ENCODE data around the gene TMEM221.
A peak's percentile ranks its signal among the peaks of the same experiment; 100 is the strongest.

The TMEM221 gene

DNA sequence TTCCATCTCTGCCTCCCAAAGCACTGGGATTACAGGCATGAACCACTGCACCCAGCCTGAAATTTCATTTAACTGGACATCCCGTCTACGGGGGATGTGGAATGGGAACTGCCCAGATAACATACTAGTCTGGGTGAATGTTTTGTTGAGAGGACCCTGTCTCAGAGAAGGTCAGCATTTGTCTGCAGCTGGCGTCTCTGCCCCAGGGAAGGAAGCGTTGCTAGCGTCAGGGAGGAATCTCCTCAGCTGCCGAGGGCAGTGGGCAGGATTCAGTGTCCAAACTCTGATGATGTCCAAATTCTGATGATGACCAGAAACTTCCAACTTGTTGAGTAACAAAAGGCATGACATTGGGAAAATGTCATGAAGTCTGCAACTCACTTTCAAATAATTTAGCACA lies 9.1 kb upstream of the TMEM221 start:
- ChIA-PET CTCF (interaction anchor here (0.6 to 0.7 kb wide), 2 partner anchors 27 to 55 kb away, joined by 3 read pairs; no protein-coding TSS in a partner anchor), POLR2A (ENCODE audit: low non-redundant PET) (no interaction called here)
- no peak for DNase-seq (ENCODE audit: low spot score)
- H3K27ac ChIP-seq = no peak overlapping the region
- TF ChIP-seq, protein P1, sequence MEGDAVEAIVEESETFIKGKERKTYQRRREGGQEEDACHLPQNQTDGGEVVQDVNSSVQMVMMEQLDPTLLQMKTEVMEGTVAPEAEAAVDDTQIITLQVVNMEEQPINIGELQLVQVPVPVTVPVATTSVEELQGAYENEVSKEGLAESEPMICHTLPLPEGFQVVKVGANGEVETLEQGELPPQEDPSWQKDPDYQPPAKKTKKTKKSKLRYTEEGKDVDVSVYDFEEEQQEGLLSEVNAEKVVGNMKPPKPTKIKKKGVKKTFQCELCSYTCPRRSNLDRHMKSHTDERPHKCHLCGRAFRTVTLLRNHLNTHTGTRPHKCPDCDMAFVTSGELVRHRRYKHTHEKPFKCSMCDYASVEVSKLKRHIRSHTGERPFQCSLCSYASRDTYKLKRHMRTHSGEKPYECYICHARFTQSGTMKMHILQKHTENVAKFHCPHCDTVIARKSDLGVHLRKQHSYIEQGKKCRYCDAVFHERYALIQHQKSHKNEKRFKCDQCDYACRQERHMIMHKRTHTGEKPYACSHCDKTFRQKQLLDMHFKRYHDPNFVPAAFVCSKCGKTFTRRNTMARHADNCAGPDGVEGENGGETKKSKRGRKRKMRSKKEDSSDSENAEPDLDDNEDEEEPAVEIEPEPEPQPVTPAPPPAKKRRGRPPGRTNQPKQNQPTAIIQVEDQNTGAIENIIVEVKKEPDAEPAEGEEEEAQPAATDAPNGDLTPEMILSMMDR (conservative IDR thresholded peaks at IDR 0.05; ENCODE audit: low read depth) = no peak

DNA sequence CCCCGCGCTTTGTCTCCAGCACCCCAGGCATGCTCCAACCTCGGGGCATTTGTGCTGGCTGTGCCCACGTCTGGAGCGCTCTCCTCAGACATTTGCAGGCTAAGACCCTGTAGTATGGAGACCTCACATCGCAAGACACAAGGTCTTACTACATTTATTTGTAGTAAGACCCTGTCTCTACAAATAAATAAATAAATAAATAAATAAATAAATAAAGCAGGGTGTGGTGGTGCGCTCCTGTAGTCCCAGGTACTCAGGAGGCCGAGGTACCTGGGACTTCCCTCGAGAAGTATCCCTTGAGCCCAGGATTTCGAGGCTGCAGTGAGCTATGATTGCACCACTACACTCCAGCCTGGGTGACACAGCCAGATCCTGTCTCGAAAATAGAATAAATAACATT lies 7.7 kb upstream of the TMEM221 start:
- no peak for DNase-seq (ENCODE audit: low spot score)
- TF ChIP-seq, protein P1 (conservative IDR thresholded peaks at IDR 0.05; ENCODE audit: low read depth) = no peak
- ChIA-PET CTCF (no interaction called here), POLR2A (ENCODE audit: low non-redundant PET) (no interaction called here)
- no peak overlapping the region for H3K27ac ChIP-seq

DNA sequence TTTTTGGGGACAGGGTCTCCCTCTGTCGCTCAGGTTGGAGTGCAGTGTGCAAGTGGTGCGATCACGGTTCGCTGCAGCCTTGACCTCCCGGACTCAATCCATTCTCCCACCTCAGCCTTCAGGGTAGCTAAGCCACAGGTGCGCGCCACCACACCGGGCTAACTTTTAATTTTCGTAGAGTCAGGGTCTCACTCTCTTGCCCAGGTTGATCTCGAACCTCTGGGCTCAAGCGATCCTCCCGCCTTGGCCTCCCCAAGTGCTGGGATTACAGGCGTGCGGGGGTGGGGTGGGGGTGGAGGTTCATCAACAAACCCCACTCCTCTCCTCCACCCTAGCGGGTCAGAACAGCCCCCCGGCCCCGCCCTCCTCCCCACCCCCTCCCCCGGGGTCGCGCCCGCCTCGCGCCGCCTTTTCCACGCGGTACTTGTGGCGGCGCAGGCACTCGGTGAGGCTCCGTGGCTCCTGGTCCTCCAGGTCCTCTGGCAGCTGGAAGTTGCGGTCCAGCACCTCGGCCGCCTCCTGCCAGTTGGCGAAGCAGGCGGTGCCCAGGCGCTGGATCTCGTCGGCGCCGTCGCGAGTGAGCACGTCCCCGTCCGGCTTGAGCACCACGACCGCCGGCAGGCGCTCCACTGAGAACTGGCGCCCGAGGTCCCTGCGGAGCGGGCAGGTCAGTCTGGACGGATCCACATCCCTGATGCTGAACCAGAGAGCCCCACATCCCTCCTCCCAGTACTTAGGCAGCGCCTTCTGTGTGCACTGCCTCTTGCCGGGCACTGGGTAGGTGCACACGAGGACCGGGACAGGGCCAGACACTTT lies 7.0 kb upstream of the TMEM221 start:
- TF ChIP-seq, protein P1 (conservative IDR thresholded peaks at IDR 0.05; ENCODE audit: low read depth) = no peak
- CTCF ChIA-PET = no interaction called here

DNA sequence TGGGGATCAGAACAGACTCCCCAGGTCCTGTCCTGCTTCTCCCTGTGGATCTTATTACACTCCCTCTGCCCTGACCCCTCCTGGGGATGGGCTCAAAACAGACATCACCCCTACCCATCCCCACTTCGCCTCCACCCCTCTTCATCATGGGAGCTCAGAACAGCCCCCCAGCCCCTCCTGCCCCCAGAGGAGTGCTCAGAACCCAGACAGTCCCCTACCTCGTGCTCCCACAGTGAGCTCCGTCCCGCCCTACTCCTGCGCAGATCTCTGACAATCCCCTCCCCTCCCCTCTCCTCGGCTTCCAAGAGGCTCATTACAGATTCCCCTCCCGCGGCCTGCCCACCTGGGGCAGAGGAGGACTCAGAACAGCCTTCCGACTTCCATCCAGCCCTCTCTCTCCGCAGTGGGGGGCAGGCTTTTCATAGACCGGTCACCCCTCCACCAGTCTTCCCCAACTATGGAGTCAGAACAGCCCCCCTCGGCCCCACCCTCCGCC lies 6.2 kb upstream of the TMEM221 start:
- DNase-seq (ENCODE audit: low spot score) = no peak
- CTCF ChIA-PET = no interaction called here
- TF ChIP-seq, protein P1 (conservative IDR thresholded peaks at IDR 0.05; ENCODE audit: low read depth) = no peak
- POLR2A ChIA-PET (ENCODE audit: low non-redundant PET) = interaction anchor here (0.5 kb wide), 1 partner anchor 21 kb away, joined by 4 read pairs; no protein-coding TSS in a partner anchor
- H3K27ac ChIP-seq = no peak overlapping the region

More for the DNA sequence above, 7.0 kb upstream of the TMEM221 start:
- DNase-seq (ENCODE audit: low spot score) = no peak
- POLR2A ChIA-PET (ENCODE audit: low non-redundant PET) = no interaction called here
- H3K27ac ChIP-seq = no peak overlapping the region

DNA sequence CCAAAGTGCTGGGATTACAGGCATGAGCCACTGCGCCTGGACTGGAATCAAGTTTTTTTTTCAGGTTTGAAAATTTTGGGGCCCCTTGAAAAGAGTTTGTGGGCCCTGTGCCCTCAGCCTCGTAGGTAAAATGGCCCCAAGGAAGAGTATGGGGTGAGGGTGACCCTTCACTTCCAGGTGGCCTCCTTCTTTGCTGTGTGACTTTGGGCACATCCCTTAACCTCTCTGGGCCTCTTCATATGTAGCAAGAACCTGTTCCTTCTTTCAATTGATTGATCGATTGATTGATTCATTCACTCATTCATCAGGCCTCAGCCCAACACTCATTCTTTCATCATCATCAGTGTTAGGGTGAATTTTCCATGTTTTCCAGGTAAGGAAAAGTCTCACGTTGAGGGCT lies 3.4 kb upstream of the TMEM221 start:
- no peak for DNase-seq (ENCODE audit: low spot score)
- peak overlapping the region; percentile 92 for H3K27ac ChIP-seq
- TF ChIP-seq, protein P1 (conservative IDR thresholded peaks at IDR 0.05; ENCODE audit: low read depth) = no peak
- POLR2A ChIA-PET (ENCODE audit: low non-redundant PET) = no interaction called here
- CTCF ChIA-PET = no interaction called here

DNA sequence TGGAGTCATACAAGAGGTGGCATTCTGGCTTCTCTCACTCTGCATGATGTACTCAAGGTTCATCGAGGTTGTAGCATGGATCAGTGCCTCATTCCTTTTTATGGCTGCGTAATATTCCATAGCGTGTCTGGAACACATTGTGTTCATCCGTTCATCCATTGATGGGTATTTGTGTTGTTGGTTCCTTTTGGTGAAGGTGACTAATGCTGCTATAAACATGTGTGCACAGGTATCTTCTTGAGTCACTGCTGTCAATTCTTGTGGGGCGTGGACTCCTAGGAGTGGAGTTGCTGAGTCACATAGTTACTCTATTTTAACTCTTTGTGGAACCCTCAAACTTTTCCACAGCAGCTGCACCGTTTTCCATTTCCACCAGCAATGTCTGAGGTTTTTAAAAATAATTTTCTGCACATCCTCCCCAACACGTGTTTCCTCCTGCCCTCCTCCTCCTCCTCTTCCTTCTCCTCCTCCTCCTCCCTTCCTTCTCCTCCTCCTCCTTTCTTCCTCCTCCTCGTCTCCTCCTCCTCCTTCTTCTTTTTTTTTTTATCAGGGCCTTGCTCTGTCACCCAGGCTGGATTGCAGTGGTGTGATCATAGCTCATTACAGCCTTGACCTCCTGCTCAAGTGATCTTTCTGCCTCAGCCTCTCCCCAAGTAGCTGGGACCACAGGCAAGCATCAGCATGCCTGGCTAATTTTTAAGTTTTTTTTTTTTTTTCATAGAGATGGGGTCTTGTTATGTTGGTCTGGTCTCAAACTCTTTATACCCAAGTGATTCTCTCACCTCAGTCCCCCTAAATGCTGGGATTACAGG lies 2.0 kb upstream of the TMEM221 start:
- DNase-seq (ENCODE audit: low spot score) = peak; percentile 90
- TF ChIP-seq, protein P1 (conservative IDR thresholded peaks at IDR 0.05; ENCODE audit: low read depth) = no peak
- POLR2A ChIA-PET (ENCODE audit: low non-redundant PET) = no interaction called here
- CTCF ChIA-PET = interaction anchor here (0.6 to 1.0 kb wide), 4 partner anchors 10 to 177 kb away, joined by 3 read pairs; no protein-coding TSS in a partner anchor
- peak overlapping the region; percentile 92 for H3K27ac ChIP-seq

All from RWPE1 (cell line).